ENCODE measurements around the gene OR6C65.

- TF ChIP-seq CTCF (IDR thresholded peaks at IDR 0.05) (no peak), POLR2A (IDR thresholded peaks at IDR 0.05) (no peak)
These were observed at the start of gene OR6C65 for GRCh38 chr12:55400229-55400628.

All from sigmoid colon (tissue), 3 donors.